Measurements from ENCODE around the gene HSD11B2.

HSD11B2 gene

GRCh38 chr16:67393788-67394154 is 37.1 kb upstream of the HSD11B2 start:
- TF ChIP-seq ZFX (IDR thresholded peaks at IDR 0.05; ENCODE audit: borderline replicate concordance) = no peak
- no peak for TF ChIP-seq CTCF (IDR thresholded peaks at IDR 0.05)
- H3K27ac ChIP-seq = no peak overlapping the region

GRCh38 chr16:67394155-67395104 is 36.5 kb upstream of the HSD11B2 start:
- no peak for TF ChIP-seq CTCF (IDR thresholded peaks at IDR 0.05)
- TF ChIP-seq ZFX (IDR thresholded peaks at IDR 0.05; ENCODE audit: borderline replicate concordance) = no peak
- H3K27ac ChIP-seq = no peak overlapping the region

- no peak for TF ChIP-seq CTCF (IDR thresholded peaks at IDR 0.05)
- TF ChIP-seq ZFX (IDR thresholded peaks at IDR 0.05; ENCODE audit: borderline replicate concordance) = no peak
- H3K27ac ChIP-seq = no peak overlapping the region
These were observed 35.8 kb upstream of the HSD11B2 start for GRCh38 chr16:67395105-67395457.

- TF ChIP-seq ZFX (IDR thresholded peaks at IDR 0.05; ENCODE audit: borderline replicate concordance) (no peak), CTCF (IDR thresholded peaks at IDR 0.05) (no peak)
- H3K27ac ChIP-seq = peak overlapping the region; percentile 25; the same call in 1 of the 2 replicates
These were observed 35.3 kb upstream of the HSD11B2 start for GRCh38 chr16:67395458-67396158.

GRCh38 chr16:67396159-67397035 is 34.5 kb upstream of the HSD11B2 start:
- TF ChIP-seq CTCF (IDR thresholded peaks at IDR 0.05) (no peak), ZFX (IDR thresholded peaks at IDR 0.05; ENCODE audit: borderline replicate concordance) (no peak)
- H3K27ac ChIP-seq = peak overlapping the region; percentile 25; the same call in 1 of the 2 replicates

GRCh38 chr16:67397036-67397801 is 33.7 kb upstream of the HSD11B2 start:
- TF ChIP-seq ZFX (IDR thresholded peaks at IDR 0.05; ENCODE audit: borderline replicate concordance) (no peak), CTCF (IDR thresholded peaks at IDR 0.05) (no peak)
- H3K27ac ChIP-seq = 0 out of 2 replicates have a peak overlapping the region, but pooled peaks have one; percentile 25

Data from 22Rv1 (cell line).